Endothelial cell of umbilical vein (primary cell): ENCODE measurements around the gene CCDC150. TPM values are rescaled to one million over a fixed set of nuclear protein-coding genes. Genes with fewer than 3 reads are reported as not detected.

ENCODE experiments used
- polyA plus RNA-seq, 4 experiments: library from polyadenylated mRNA; depleted of rRNA in 3 of 4; stranded (reverse) in 3 of 4; unstranded in 1 of 4; fragments of >200 nt; gene quantifications; 2 replicates each; pipeline versions ENCODE4 v1.2.1 to v1.2.3, GENCODE V29; 2011 to 2012; ENCODE audit warnings: missing spikeins in 1 of 4
- small RNA-seq: library from RNA; depleted of rRNA; stranded (forward); fragments of <200 nt; gene quantifications from one replicate; pipeline ENCODE3, GENCODE V24; 2012; ENCODE audit warnings: low replicate concordance, low read depth; ENCODE audit not compliant: insufficient read depth, insufficient read length
- total RNA-seq: library from RNA; stranded (reverse); gene quantifications from 2 replicates; pipeline ENCODE4 v1.2.3, GENCODE V29; 2021

CCDC150 gene
- total and polyA plus RNA-seq, 2 donors (not counting 3 experiments of a cell fraction or from before 2014, with no cell fraction given), result 1.7 to 19.9 TPM

Small RNAs within 50 kb of the gene (small RNA-seq; reads per million reads assigned to genes)
- not detected for gene RF00424

Other genes starting within 250 kb of the CCDC150 start
- gene HECW2, start 46.2 kb upstream of the CCDC150 start, total RNA-seq, result 180 and 200 TPM in 2 replicates
- 42.4 and 50.8 TPM in 2 replicates for gene HECW2, start 46.2 kb upstream of the CCDC150 start, polyA plus RNA-seq
- gene GTF3C3, start 160.0 kb downstream of the CCDC150 start, total RNA-seq, result 52.5 and 57.0 TPM in 2 replicates
- 14.4 and 17.9 TPM in 2 replicates for gene GTF3C3, start 160.0 kb downstream of the CCDC150 start, polyA plus RNA-seq
- gene C2orf66, start 169.6 kb downstream of the CCDC150 start, total RNA-seq, result 0.27 and 0.39 TPM in 2 replicates
- gene C2orf66, start 169.6 kb downstream of the CCDC150 start, polyA plus RNA-seq, result 0.54 and 0.59 TPM in 2 replicates